GM19328 (cell line): ENCODE data around the gene EHMT1.
"Not testable (repeated sequence)": the region's sequence is repeated elsewhere in the genome, so short reads cannot be mapped to it uniquely, and the experiment has no call there.

ENCODE experiments used
- ATAC-seq: cut with Tn5 transposase; IDR thresholded peaks from one replicate; pipeline ENCODE4 v1.9.1; 2021; ENCODE audit warnings: mild to moderate bottlenecking, moderate library complexity; ENCODE audit not compliant: unreplicated experiment

Gene EHMT1

DNA sequence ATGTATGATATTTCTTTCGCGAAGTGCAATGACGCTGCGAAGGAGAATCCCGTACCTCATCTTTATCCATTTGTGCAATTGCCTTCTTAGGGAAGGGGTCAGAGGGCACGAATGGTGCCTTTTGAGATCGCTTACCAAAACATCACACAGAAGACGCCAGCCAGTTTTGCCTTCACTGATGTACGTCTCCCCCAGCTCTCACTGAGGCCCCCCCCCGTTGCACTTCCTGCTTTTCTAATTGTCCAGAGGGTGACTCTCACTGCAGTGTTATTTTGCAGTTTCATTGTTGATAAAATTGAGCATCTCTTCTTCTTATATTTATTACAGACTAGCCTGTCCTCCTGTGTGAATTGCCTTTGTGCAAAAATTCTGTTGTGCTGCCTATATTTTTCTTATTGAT lies 219.8 kb downstream of the EHMT1 start:
- ATAC-seq, result no peak

DNA sequence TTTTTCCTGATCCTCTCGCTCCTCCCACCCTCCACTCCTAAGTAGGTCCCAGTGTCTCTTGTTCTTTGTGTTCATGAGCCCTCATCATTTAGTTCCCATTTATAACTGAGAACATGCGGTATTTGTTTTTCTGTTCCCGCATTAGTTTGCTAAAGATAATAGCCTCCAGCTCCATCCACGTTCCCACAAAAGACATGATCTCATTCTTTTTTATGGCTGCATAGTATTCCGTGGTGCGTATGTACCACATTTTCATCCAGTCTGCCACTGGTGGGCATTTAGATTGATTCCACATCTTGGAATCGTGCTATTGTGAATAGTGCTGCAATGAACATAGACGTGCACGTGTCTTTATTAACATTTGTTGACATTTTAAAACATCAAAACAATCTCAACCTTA lies 224.6 kb downstream of the EHMT1 start:
- no peak for ATAC-seq

GRCh38 chr9:137851516-137852267 lies 232.9 kb downstream of the EHMT1 start:
- ATAC-seq, result no peak

DNA sequence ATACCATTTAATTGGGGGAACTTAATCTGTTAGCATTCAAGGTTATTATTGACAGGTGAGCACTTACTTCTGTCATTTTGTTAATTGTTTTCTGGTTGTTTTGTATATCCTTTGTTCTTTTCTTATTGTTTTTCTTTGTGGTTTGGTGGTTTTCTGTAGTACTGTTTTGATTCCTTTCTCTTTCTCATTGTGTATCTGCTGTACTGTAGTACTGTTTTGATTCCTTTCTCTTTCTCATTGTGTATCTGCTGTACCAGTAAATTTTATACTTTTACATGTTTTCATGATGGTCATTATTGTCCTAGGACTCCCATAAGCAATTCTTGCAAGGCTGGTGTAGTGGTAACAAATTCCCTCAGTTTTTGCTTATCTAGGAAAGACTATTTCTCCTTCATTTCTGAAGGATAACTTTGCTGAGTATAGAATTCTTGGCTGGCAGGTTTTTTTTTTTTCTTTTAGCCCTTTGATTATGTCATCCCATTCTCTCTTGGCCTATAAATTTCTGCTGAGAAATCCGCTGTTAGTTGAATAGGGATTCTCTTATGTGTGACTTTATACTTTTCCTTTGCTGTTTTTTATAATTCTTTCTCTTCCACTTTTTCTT lies 234.7 kb downstream of the EHMT1 start:
- ATAC-seq, result no peak

GRCh38 chr9:137860361-137860760 lies 241.6 kb downstream of the EHMT1 start:
- ATAC-seq, result no peak

GRCh38 chr9:137865581-137866145 lies 246.9 kb downstream of the EHMT1 start:
- ATAC-seq, result no peak

DNA sequence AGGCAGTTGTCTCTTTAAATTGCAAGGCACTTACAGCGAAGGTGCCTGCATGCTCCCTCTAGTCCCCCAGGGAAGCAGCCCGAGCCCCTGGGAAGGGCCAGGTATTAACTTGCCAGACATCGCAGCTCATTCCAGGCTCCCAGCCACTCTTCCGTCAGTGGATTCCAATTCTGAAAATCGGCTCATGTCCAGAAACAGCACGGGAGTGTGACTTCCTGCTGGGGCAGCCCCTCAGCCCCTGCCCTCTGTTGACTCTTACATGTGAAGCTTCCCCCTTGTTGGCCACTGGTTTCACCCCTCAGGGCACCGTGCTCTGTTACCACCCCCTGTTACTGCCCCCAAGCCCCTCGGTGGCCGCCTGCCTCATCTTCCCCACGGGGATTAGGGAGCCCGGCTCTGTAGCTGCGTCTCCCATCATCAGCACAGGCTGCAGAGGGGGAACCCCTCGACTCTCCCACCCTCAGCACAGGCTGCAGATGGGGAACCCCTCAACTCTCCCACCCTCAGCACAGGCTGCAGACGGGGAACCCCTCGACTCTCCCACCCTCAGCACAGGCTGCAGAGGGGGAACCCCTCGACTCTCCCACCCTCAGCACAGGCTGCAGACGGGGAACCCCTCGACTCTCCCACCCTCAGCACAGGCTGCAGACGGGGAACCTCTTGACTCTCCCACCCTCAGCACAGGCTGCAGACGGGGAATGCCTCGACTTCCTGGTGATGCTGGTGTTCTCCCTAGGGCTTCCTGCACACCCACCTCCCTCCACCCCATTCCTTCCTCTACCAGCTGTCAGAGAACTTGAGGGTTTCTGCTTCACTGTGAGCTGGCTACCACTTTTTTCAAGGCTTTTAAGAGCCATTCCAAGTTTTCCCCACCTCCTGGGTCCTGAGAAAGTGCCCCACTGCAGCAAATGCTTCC lies 247.7 kb downstream of the EHMT1 start:
- no peak for ATAC-seq

- no peak for ATAC-seq
These were observed 251.6 kb downstream of the EHMT1 start for GRCh38 chr9:137870432-137870831.

DNA sequence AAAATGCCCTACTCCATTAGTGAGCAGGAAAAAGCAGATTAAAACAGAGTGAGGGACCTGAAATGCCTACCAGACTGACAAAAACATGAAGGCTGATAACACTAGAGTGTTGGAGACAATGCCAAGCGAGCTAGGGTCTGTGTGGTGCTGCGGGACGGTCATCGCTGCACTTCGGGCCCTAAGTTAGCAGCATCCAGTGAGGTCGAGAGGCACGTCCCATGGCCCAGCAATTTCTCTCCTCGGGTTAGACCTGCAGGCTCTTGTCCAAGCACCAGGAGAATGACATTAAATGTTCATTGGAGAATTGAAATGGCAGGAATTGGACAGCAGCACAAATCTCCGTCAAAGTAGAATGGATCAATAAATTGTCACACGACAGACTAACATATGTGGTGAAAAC lies 253.5 kb downstream of the EHMT1 start:
- no peak for ATAC-seq

- ATAC-seq, result no peak
These were observed 254.6 kb downstream of the EHMT1 start for GRCh38 chr9:137873408-137873807.

DNA sequence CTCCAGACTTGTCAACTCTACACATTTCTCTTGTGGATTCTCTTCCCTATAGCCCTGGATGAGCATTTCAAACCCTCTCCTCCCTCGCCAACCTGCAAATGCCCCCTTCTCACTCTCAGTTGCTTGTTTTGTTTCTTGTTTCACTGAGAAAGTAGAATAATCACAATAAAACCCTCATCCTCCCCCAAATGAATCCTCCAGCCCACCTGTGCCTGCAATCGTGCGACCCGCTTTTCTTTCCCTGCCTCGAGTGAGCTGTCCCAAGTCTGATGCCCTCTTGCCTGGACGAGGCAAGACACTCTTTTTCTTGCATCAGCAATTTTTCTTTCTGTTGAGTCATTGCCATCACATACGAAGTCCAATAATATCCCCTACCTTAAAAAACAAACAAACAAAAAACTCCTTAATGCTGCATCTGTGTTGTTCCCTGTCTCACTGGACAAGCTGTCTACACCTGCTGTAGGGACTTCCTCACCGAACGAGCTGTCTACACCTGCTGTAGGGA lies 255.1 kb downstream of the EHMT1 start:
- no peak for ATAC-seq

GRCh38 chr9:137875354-137875753 lies 256.5 kb downstream of the EHMT1 start:
- ATAC-seq, result no peak

- no peak for ATAC-seq
These were observed 257.0 kb downstream of the EHMT1 start for GRCh38 chr9:137875846-137876245.

DNA sequence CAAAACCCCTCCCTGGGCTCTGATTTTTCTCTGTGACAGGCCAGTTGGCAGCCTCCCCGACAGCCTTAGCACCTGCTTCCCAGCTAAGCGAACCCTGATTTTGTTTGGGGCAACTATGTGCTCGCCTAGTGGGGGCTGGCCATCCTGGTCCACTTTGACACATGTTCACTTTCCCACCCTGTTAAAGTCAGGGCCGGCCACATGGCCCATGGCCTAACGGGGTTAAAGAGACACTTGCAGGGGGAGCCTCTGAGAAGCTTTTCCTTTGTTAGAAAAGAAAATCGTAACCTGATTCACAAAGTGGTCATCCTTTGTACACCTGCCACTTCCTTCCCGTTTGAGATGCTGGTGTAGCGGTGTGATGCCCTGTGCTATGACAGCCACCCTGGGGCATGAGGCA lies 257.5 kb downstream of the EHMT1 start:
- no peak for ATAC-seq

GRCh38 chr9:137876781-137877386 lies 258.1 kb downstream of the EHMT1 start:
- no peak for ATAC-seq

DNA sequence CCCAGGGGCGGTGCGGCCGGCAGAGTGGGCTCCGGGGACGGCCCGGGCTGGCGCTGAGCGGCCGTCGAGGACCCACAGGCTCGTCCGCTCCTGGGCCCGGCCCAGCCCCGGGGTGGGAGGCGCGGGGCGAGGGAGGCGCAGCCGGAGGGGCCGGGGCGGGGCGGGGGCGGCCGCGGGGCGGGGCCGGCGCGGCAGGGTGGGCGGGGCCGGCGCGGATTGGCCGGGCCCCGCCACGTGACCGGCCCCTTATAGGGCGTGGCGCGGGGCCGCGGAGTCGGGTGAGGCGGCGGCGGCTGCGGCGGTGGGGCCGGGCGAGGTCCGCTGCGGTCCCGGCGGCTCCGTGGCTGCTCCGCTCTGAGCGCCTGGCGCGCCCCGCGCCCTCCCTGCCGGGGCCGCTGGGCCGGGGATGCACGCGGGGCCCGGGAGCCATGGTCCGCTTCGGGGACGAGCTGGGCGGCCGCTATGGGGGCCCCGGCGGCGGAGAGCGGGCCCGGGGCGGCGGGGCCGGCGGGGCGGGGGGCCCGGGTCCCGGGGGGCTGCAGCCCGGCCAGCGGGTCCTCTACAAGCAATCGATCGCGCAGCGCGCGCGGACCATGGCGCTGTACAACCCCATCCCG lies 258.8 kb downstream of the EHMT1 start, which contains the start of gene CACNA1B:
CACNA1B (plus strand) TSS at position 277 of the 617 bp plus-strand sequence; CDS start at position 429, 152 bp downstream.
- ATAC-seq, result not testable (repeated sequence)

DNA sequence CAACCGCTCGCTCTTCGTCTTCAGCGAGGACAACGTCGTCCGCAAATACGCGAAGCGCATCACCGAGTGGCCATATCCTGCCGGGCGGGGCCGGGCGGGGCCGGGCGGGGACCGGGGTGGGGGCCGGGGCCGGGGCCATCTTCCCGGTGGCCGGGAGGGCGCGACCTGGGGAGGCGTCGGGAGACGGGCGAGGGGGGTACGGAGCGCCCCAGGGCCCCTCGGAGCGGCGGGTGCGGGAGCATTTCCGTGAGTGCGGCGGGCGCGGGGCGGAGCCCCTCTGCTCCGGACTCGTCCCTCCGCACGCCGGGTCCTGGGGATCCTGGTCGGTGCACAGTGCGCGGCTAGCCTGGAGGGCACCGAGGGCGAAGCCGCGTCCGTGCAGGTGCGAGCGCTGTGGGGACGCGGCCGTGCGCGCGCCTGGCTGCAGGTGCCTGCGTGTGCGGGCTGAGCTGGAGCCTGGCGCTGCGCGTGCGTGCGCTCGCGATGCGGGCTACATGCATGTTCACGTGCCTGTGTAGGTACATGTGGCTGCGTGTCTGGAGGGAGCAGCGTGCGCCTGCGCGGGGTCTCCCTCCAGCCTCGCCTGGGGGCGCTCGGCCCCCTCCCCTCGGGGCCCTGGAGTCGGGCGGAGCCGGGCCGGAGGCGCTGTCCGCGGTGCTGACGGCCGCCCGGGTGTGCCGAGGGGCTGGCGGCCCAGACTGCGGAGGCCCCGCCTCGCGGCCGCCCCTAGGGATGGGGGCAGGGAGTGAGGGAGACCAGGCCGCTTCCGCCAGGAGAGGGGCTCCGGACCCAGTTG lies 259.5 kb downstream of the EHMT1 start:
- no peak for ATAC-seq

DNA sequence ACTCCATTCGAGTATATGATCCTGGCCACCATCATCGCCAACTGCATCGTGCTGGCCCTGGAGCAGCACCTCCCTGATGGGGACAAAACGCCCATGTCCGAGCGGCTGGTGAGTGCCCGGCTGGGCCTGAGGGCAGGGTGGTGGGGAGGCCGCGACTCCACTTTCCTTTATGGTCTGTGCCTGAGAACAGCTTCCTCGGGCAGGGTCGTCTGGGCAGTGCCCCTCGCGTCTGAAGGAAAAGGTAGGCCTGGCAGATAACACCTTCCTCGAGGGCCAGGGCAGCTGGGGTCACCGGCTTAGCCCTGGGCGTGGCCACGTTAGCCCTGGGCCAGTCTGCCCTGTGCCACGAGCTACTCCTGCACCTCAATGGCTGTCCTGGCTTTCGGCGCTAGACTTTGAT lies 260.2 kb downstream of the EHMT1 start:
- ATAC-seq, result no peak

- ATAC-seq, result no peak
These were observed 260.9 kb downstream of the EHMT1 start for GRCh38 chr9:137879566-137880150.
